ENCODE measurements around the gene FGFR3.
"Not testable (repeated sequence)": the region's sequence is repeated elsewhere in the genome, so short reads cannot be mapped to it uniquely, and the experiment has no call there.

The FGFR3 gene

GRCh38 chr4:1822568-1823544 lies 29.8 kb downstream of the FGFR3 start:
- no peak for DNase-seq

- no peak for DNase-seq
These were observed 30.4 kb downstream of the FGFR3 start for GRCh38 chr4:1823545-1823932.

- no peak for DNase-seq
These were observed 31.7 kb downstream of the FGFR3 start for GRCh38 chr4:1824746-1825145.

GRCh38 chr4:1825326-1825725 lies 32.2 kb downstream of the FGFR3 start:
- no peak for DNase-seq

GRCh38 chr4:1826531-1827350 lies 33.6 kb downstream of the FGFR3 start:
- DNase-seq, result no peak

GRCh38 chr4:1830234-1830633 lies 37.1 kb downstream of the FGFR3 start:
- DNase-seq, result no peak

- DNase-seq, result no peak
These were observed 37.6 kb downstream of the FGFR3 start for GRCh38 chr4:1830642-1831228.

- DNase-seq, result no peak
These were observed 38.2 kb downstream of the FGFR3 start for GRCh38 chr4:1831331-1831730.

- no peak for DNase-seq
These were observed 39.6 kb downstream of the FGFR3 start for GRCh38 chr4:1832690-1833089.

- no peak for DNase-seq
These were observed 40.4 kb downstream of the FGFR3 start for GRCh38 chr4:1833307-1834046.

GRCh38 chr4:1834047-1834775 lies 41.1 kb downstream of the FGFR3 start:
- no peak for DNase-seq

GRCh38 chr4:1835836-1836235 lies 42.7 kb downstream of the FGFR3 start:
- DNase-seq, result not testable (repeated sequence)

- no peak for DNase-seq
These were observed 43.6 kb downstream of the FGFR3 start for GRCh38 chr4:1836650-1837049.

GRCh38 chr4:1837069-1837468 lies 44.0 kb downstream of the FGFR3 start:
- DNase-seq, result no peak

GRCh38 chr4:1839282-1839681 lies 46.2 kb downstream of the FGFR3 start:
- no peak for DNase-seq

- DNase-seq, result no peak
These were observed 48.3 kb downstream of the FGFR3 start for GRCh38 chr4:1841201-1841886.

- no peak for DNase-seq
These were observed 48.8 kb downstream of the FGFR3 start for GRCh38 chr4:1841887-1842210.

GRCh38 chr4:1842339-1842895 lies 49.3 kb downstream of the FGFR3 start:
- no peak for DNase-seq

GRCh38 chr4:1842993-1843448 lies 49.9 kb downstream of the FGFR3 start:
- DNase-seq, result no peak

- no peak for DNase-seq
These were observed 50.8 kb downstream of the FGFR3 start for GRCh38 chr4:1843852-1844251.

- DNase-seq, result not testable (repeated sequence)
These were observed 51.5 kb downstream of the FGFR3 start for GRCh38 chr4:1844618-1845017.

Data from NCI-H2171 (cell line).